GM13976 (cell line): ENCODE results near the gene SAMD8.
A peak's percentile ranks its signal among the peaks of the same experiment; 100 is the strongest.

ENCODE experiments used
- DNase-seq: peaks from one replicate; pipeline ENCODE4 v3.0.0; 2012; ENCODE audit warnings: low spot score
- CTCF ChIP-seq: IDR thresholded peaks from 2 replicates; pipeline ENCODE4 v1.5.1; 2012; ENCODE audit warnings: borderline replicate concordance, mild to moderate bottlenecking; ENCODE audit not compliant: insufficient read depth; ENCODE audit errors: extremely low read depth, missing control alignments, control extremely low read depth
- in situ Hi-C: fragments of 300-500 bp; cut with MboI; formaldehyde crosslinking; loops from one replicate; pipeline ENCODE4 v1.12.0; 2022; ENCODE audit warnings: low sequenced_read_pairs, mixed read lengths, inconsistent platforms; ENCODE audit not compliant: unreplicated experiment

SAMD8 gene

DNA sequence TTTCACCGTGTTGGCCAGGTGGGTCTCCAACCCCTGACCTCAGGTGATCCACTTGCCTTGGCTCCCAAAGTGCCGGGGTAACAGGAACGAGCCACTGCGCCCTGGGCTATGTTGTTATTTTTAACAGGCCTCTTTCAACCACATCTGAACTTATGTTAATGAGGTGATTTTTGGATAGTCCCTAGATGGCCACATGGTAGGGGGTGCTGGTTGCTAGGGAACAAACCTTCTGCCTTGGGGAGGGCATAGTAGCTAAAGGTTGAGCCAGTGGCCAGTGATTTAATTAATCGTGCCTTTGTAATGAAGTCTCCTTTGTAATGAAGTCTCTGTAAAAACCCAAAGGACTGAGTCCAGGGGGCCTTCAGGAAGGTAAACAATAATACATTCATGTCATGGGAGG lies 115.2 kb downstream of the SAMD8 start:
- peak; percentile 26 for DNase-seq
- in situ Hi-C loops: loop anchor here (25.0 kb wide), 2 partner anchors 464 to 964 kb away; no protein-coding TSS in a partner anchor

GRCh38 chr10:75228278-75228677 lies 116.8 kb downstream of the SAMD8 start:
- TF ChIP-seq CTCF: no peak
- no peak for DNase-seq
- in situ Hi-C loops: loop anchor here (25.0 kb wide), 2 partner anchors 466 to 966 kb away; no protein-coding TSS in a partner anchor

More for the DNA sequence above, 115.2 kb downstream of the SAMD8 start:
- TF ChIP-seq CTCF: no peak

DNA sequence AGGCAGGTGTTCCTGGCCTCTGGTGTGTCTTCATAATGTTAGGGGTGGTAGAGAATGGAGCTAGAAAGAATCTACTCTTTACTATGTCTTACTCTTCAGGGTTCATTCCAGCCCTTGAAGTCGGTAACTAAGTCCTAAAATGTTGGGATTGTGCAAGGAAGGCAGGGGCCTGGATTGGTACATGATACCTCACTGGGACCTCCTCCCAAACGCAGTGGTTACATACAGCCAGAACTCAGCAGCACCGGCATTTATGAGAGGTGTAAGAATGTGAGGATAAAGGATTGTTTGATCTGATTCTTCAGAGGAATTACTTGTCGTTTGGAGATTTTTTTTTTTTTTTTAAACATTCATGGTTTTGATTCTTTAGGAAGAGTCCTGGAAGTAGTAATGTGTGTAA lies 117.4 kb downstream of the SAMD8 start:
- no peak for TF ChIP-seq CTCF
- DNase-seq: no peak
- in situ Hi-C loops: loop anchor here (25.0 kb wide), 2 partner anchors 467 to 967 kb away; no protein-coding TSS in a partner anchor

- in situ Hi-C loops: loop anchor here (25.0 kb wide), 2 partner anchors 468 to 968 kb away; no protein-coding TSS in a partner anchor
- TF ChIP-seq CTCF: no peak
Observed at GRCh38 chr10:75229971-75230370, 118.5 kb downstream of the SAMD8 start.

GRCh38 chr10:75230600-75231038 lies 119.2 kb downstream of the SAMD8 start:
- in situ Hi-C loops: loop anchor here (25.0 kb wide), 2 partner anchors 468 to 968 kb away; no protein-coding TSS in a partner anchor
- TF ChIP-seq CTCF: peak; percentile 95
- peak; percentile 82 for DNase-seq

More at GRCh38 chr10:75229971-75230370, 118.5 kb downstream of the SAMD8 start:
- DNase-seq: no peak
